ENCODE measurements around the gene ATG16L1. TPM values are rescaled to one million over a fixed set of nuclear protein-coding genes. Genes with fewer than 3 reads are reported as not detected.
A peak's percentile ranks its signal among the peaks of the same experiment; 100 is the strongest.

The ATG16L1 gene
- total and polyA plus RNA-seq, 3 experiments from 2014 or later = 19.5 to 34.2 (median 32.0) TPM

GRCh38 chr2:233234264-233234663, 17.2 kb upstream of the ATG16L1 start:
- Histone ChIP-seq H3K27ac (ENCODE audit: low read depth, low read length) (no peak overlapping the region), H3K4me1 (ENCODE audit: insufficient read depth, low read length) (peaks cover 31% of the 10 kb centered on the region)

DNA sequence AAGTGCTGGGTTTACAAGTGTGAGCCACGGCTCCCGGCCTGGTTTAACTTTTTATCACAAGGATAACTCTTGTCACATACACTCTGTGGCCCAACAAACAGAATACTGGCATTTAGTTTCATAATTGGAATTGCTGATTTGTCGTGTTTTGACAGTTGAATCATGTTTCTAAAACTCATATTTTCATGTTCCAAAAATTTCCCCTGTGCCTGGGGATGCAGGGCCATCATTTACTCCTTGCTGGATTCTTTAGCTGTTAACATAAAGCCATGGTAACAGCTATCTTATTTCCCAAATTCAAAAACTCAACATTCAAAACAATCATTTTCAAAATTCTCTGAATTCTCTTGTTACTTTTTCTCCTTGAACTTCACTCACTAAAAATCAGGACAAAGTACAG, 16.5 kb upstream of the ATG16L1 start:
- Mint-ChIP-seq H3K27me3 (no peaks in the 10 kb centered on the region), H3K36me3 (peaks cover 0 to 4% (median 2%) of the 10 kb centered on the region in 3 donors), H3K9me3 (no peaks in the 10 kb centered on the region), H3K4me1 (peaks cover 53 to 58% (median 56%) of the 10 kb centered on the region in 3 donors), H3K4me3 (no peak overlapping the region), H3K27ac (no peak overlapping the region)
- Histone ChIP-seq H3K27ac (ENCODE audit: low read depth, low read length) (no peak overlapping the region), H3K36me3 (ENCODE audit: insufficient read depth, low read length) (no peaks in the 10 kb centered on the region), H3K4me3 (ENCODE audit: low read length) (no peak overlapping the region), H3K4me1 (ENCODE audit: insufficient read depth, low read length) (peaks cover 38% of the 10 kb centered on the region), H3K9me3 (ENCODE audit: low read length) (no peaks in the 10 kb centered on the region), H3K27me3 (ENCODE audit: insufficient read depth, low read length, poor library complexity, severe bottlenecking) (no peaks in the 10 kb centered on the region)
- ChIA-PET POLR2A (no interaction called here), CTCF (interaction anchor here (1.0 kb wide), 1 partner anchor 9 kb away, joined by 3 read pairs; no protein-coding TSS in a partner anchor)
- no peak for DNase-seq

More at GRCh38 chr2:233234264-233234663, 17.2 kb upstream of the ATG16L1 start:
- POLR2A ChIA-PET = no interaction called here
- H3K36me3 ChIP-seq (ENCODE audit: insufficient read depth, low read length) = no peaks in the 10 kb centered on the region
- H3K36me3 Mint-ChIP-seq = peaks cover 0 to 4% (median under 1%) of the 10 kb centered on the region in 3 donors
- H3K9me3 ChIP-seq (ENCODE audit: low read length) = no peaks in the 10 kb centered on the region
- no peak overlapping the region for H3K4me3 ChIP-seq (ENCODE audit: low read length)
- H3K4me3 Mint-ChIP-seq = peak overlapping the region in 4 of 7 donors; percentile 28 to 79 (median 54)
- CTCF ChIA-PET = interaction anchor here (1.0 to 3.4 kb wide), 3 partner anchors 10 to 34 kb away, joined by 3 to 14 read pairs (median 3); partner anchors contain the start of gene ATG16L1
- no peaks in the 10 kb centered on the region for H3K27me3 ChIP-seq (ENCODE audit: insufficient read depth, low read length, poor library complexity, severe bottlenecking)
- H3K9me3 Mint-ChIP-seq = no peaks in the 10 kb centered on the region
- H3K27ac Mint-ChIP-seq = peak overlapping the region in 6 of 8 donors; percentile 11 to 86 (median 58)
- no peak for DNase-seq
- H3K27me3 Mint-ChIP-seq = no peaks in the 10 kb centered on the region
- peaks cover 46 to 51% (median 50%) of the 10 kb centered on the region in 3 donors for H3K4me1 Mint-ChIP-seq

DNA sequence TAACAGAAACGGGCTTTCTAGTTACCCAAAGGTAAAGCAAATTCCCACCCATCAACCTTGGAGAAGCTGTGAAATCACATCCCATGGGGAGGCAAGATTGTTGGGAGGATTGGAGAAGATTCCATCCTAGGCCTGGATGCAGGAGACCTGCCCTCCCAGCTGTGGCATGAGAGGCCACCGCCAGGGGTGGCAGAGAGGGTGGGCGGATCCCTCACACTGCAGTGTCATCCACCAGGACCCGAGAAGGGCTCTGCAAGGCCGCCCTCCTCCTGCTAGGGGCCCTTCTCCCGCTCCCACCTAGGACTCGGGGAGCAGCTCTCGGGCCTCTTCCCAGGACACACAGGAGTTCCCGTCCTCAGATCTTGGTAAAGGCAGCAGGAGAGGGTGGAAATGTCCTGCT, 15.5 kb upstream of the ATG16L1 start:
- Mint-ChIP-seq H3K27ac (no peak overlapping the region), H3K36me3 (peaks cover 0 to 4% (median 2%) of the 10 kb centered on the region in 3 donors), H3K9me3 (no peaks in the 10 kb centered on the region), H3K27me3 (no peaks in the 10 kb centered on the region), H3K4me3 (no peak overlapping the region), H3K4me1 (peaks cover 54 to 62% (median 57%) of the 10 kb centered on the region in 3 donors)
- H3K4me3 ChIP-seq (ENCODE audit: low read length) = no peak overlapping the region
- no peaks in the 10 kb centered on the region for H3K9me3 ChIP-seq (ENCODE audit: low read length)
- peaks cover 45% of the 10 kb centered on the region for H3K4me1 ChIP-seq (ENCODE audit: insufficient read depth, low read length)
- ChIA-PET CTCF (interaction anchor here (1.5 kb wide), 1 partner anchor 181 kb away, joined by 3 read pairs; no protein-coding TSS in a partner anchor), POLR2A (interaction anchor here (1.3 kb wide), 1 partner anchor 11 kb away, joined by 4 read pairs; no protein-coding TSS in a partner anchor)
- H3K36me3 ChIP-seq (ENCODE audit: insufficient read depth, low read length) = no peaks in the 10 kb centered on the region
- H3K27ac ChIP-seq (ENCODE audit: low read depth, low read length) = no peak overlapping the region
- no peak for DNase-seq
- no peaks in the 10 kb centered on the region for H3K27me3 ChIP-seq (ENCODE audit: insufficient read depth, low read length, poor library complexity, severe bottlenecking)

- Mint-ChIP-seq H3K27me3 (no peaks in the 10 kb centered on the region), H3K36me3 (peaks cover 0 to 4% (median 2%) of the 10 kb centered on the region in 3 donors), H3K4me1 (peaks cover 60 to 69% (median 65%) of the 10 kb centered on the region in 3 donors), H3K9me3 (no peaks in the 10 kb centered on the region), H3K27ac (peak overlapping the region in 5 of 8 donors; percentile 11 to 90 (median 32)), H3K4me3 (peak overlapping the region in 3 of 7 donors; percentile 5 to 51 (median 16))
- ChIA-PET CTCF (interaction anchor here (1.5 kb wide), 1 partner anchor 182 kb away, joined by 3 read pairs; no protein-coding TSS in a partner anchor), POLR2A (interaction anchor here (1.3 kb wide), 1 partner anchor 12 kb away, joined by 4 read pairs; no protein-coding TSS in a partner anchor)
- no peaks in the 10 kb centered on the region for H3K27me3 ChIP-seq (ENCODE audit: insufficient read depth, low read length, poor library complexity, severe bottlenecking)
- H3K9me3 ChIP-seq (ENCODE audit: low read length) = no peaks in the 10 kb centered on the region
- H3K36me3 ChIP-seq (ENCODE audit: insufficient read depth, low read length) = no peaks in the 10 kb centered on the region
- H3K4me1 ChIP-seq (ENCODE audit: insufficient read depth, low read length) = peaks cover 52% of the 10 kb centered on the region
- H3K27ac ChIP-seq (ENCODE audit: low read depth, low read length) = no peak overlapping the region
- DNase-seq = no peak
- H3K4me3 ChIP-seq (ENCODE audit: low read length) = no peak overlapping the region
Observed at GRCh38 chr2:233236820-233237589, 14.5 kb upstream of the ATG16L1 start.

- peaks cover 55 to 71% (median 63%) of the 10 kb centered on the region in 3 donors for H3K4me1 Mint-ChIP-seq
- peaks cover 48% of the 10 kb centered on the region for H3K4me1 ChIP-seq (ENCODE audit: insufficient read depth, low read length)
- DNase-seq = peak in 3 of 5 donors; percentile 15 to 53 (median 52)
Observed at GRCh38 chr2:233240897-233241296, 10.6 kb upstream of the ATG16L1 start.

GRCh38 chr2:233241803-233242202, 9.7 kb upstream of the ATG16L1 start:
- Mint-ChIP-seq H3K27ac (peak overlapping the region in 6 of 8 donors; percentile 1 to 74 (median 60)), H3K36me3 (peaks cover 0 to 4% (median 2%) of the 10 kb centered on the region in 3 donors), H3K4me1 (peaks cover 56 to 69% (median 66%) of the 10 kb centered on the region in 3 donors), H3K9me3 (no peaks in the 10 kb centered on the region), H3K27me3 (no peaks in the 10 kb centered on the region), H3K4me3 (peak overlapping the region in 5 of 7 donors; percentile 32 to 78 (median 34))
- POLR2A ChIA-PET = interaction anchor here (2.1 kb wide), 1 partner anchor 26 kb away, joined by 7 read pairs; no protein-coding TSS in a partner anchor
- H3K9me3 ChIP-seq (ENCODE audit: low read length) = no peaks in the 10 kb centered on the region
- CTCF ChIA-PET = interaction anchor here (2.0 to 3.4 kb wide), 2 partner anchors 9 to 187 kb away, joined by 6 to 26 read pairs; partner anchors contain the start of gene ATG16L1
- H3K4me3 ChIP-seq (ENCODE audit: low read length) = no peak overlapping the region
- no peaks in the 10 kb centered on the region for H3K27me3 ChIP-seq (ENCODE audit: insufficient read depth, low read length, poor library complexity, severe bottlenecking)
- H3K36me3 ChIP-seq (ENCODE audit: insufficient read depth, low read length) = no peaks in the 10 kb centered on the region
- no peak overlapping the region for H3K27ac ChIP-seq (ENCODE audit: low read depth, low read length)
- peaks cover 48% of the 10 kb centered on the region for H3K4me1 ChIP-seq (ENCODE audit: insufficient read depth, low read length)
- no peak for DNase-seq

More at GRCh38 chr2:233240897-233241296, 10.6 kb upstream of the ATG16L1 start:
- H3K27me3 Mint-ChIP-seq = no peaks in the 10 kb centered on the region
- H3K4me3 Mint-ChIP-seq = peak overlapping the region; percentile 17 to 89 (median 73)
- H3K27ac Mint-ChIP-seq = peak overlapping the region; percentile 16 to 98 (median 73)
- H3K36me3 Mint-ChIP-seq = peaks cover 0 to 4% (median 2%) of the 10 kb centered on the region in 3 donors
- Histone ChIP-seq H3K27ac (ENCODE audit: low read depth, low read length) (no peak overlapping the region), H3K9me3 (ENCODE audit: low read length) (no peaks in the 10 kb centered on the region), H3K27me3 (ENCODE audit: insufficient read depth, low read length, poor library complexity, severe bottlenecking) (no peaks in the 10 kb centered on the region), H3K4me3 (ENCODE audit: low read length) (peak overlapping the region; percentile 44), H3K36me3 (ENCODE audit: insufficient read depth, low read length) (no peaks in the 10 kb centered on the region)
- ChIA-PET CTCF (interaction anchor here (0.8 to 3.4 kb wide), 7 partner anchors 10 to 187 kb away, joined by 3 to 26 read pairs (median 4); partner anchors contain the start of genes ATG16L1 and INPP5D), POLR2A (interaction anchor here (0.6 to 2.1 kb wide), 2 partner anchors 10 to 27 kb away, joined by 7 to 8 read pairs; no protein-coding TSS in a partner anchor)
- no peaks in the 10 kb centered on the region for H3K9me3 Mint-ChIP-seq

DNA sequence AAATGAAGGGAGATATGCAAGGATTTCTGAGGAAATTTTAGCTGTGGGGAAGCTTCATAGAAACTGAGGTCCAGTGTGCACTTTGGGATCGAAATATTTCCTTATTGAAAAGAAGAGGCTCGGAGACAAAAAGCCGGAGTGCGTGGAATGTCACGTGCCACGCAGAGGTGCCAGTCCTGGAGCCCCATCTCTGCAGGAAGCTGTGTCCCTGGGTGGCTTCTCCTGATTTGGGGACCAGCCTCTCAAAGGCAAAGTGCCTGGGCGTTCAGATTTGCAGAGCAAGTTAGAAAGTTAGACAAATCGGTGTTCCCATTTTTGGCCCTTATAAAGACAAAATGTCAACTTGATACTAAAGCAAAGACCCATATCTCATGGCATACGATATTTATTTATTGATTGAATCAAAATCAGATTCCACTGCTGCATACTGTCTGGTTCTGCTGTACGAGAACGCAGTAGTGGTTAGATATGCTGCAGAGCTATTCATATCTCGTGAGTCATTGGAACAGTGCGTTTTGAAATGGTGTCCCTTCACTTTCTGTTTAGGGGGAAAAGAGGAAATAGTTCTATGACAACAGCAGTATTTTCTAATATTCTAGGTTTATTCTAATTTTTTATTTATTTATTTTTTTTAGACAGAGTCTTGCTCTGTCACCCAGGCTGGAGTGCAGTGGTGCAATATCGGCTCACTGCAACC, 9.1 kb upstream of the ATG16L1 start:
- H3K9me3 Mint-ChIP-seq = no peaks in the 10 kb centered on the region
- no peak overlapping the region for H3K4me3 ChIP-seq (ENCODE audit: low read length)
- H3K27me3 ChIP-seq (ENCODE audit: insufficient read depth, low read length, poor library complexity, severe bottlenecking) = no peaks in the 10 kb centered on the region
- H3K4me1 Mint-ChIP-seq = peaks cover 53 to 68% (median 66%) of the 10 kb centered on the region in 3 donors
- DNase-seq = no peak
- CTCF ChIA-PET = interaction anchor here (0.9 to 3.4 kb wide), 2 partner anchors 8 to 14 kb away, joined by 3 to 26 read pairs; partner anchors contain the start of gene ATG16L1
- H3K27ac Mint-ChIP-seq = peak overlapping the region in 6 of 8 donors; percentile 42 to 74 (median 60)
- no peaks in the 10 kb centered on the region for H3K9me3 ChIP-seq (ENCODE audit: low read length)
- H3K27me3 Mint-ChIP-seq = no peaks in the 10 kb centered on the region
- H3K36me3 Mint-ChIP-seq = peaks cover 0 to 4% (median 2%) of the 10 kb centered on the region in 3 donors
- no peak overlapping the region for H3K27ac ChIP-seq (ENCODE audit: low read depth, low read length)
- no peaks in the 10 kb centered on the region for H3K36me3 ChIP-seq (ENCODE audit: insufficient read depth, low read length)
- H3K4me3 Mint-ChIP-seq = peak overlapping the region in 3 of 7 donors; percentile 28 to 53 (median 34)
- POLR2A ChIA-PET = interaction anchor here (0.6 kb wide), 1 partner anchor 140 kb away, joined by 10 read pairs; no protein-coding TSS in a partner anchor
- H3K4me1 ChIP-seq (ENCODE audit: insufficient read depth, low read length) = peaks cover 50% of the 10 kb centered on the region
